HG03066 (cell line): ENCODE measurements around the gene TLCD3B.

Experiments used
- ATAC-seq: cut with Tn5 transposase; IDR thresholded peaks from one replicate; pipeline ENCODE4 v1.9.1; 2021; ENCODE audit warnings: low read depth; ENCODE audit not compliant: unreplicated experiment

The TLCD3B gene

DNA sequence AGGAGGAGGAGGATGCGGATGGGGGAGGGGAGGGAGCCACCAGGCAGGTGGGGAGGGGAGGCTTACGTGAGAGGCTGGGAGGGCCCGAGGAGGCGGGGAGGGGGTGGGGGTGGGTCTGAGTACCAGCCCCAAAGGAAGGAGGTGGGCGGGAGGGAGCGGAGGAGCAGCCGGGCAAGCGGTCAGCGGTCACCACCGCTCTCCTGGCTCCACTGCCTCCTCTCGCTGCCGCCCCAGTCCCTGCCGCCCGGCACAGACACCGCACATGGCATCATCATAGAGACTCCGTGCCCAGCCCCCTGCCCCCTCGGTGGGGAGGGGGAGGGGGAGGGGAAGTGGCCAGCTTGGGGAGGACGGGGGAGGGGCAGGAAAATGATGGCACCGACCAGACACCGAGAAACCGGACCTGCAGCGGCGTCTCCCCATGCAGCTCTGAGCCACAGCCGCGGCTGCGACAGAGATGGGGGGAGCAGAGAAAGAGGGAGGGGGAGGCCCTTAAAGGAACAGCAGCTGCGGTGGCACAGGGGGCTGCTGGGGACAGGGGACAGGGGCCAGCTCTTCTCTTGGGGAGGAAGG is at the start of gene TLCD3B:
Gene TLCD3B, minus strand, starts transcription at position 431 of the 573 bp plus-strand sequence. CDS start 744 bp downstream, outside the sequence.
- no peak for ATAC-seq

DNA sequence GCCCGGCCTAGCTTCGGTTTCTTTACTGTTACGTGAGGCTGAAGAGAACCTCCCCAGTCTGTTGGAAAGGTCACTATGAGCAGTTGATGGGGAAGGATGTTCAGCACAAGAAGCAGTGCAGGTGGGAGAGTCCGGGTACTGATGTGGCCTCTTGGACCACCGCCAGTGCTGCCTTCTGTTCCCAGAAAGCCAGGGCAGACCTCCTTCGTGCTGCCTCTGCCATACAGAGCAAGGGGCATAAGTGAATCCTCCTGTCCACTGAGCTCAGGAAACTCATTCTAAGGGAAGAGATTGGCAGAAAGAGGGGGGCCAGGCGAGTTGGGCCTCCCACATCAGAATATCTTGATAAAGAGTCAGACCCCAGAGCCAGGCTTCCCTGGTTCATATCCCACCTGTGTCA is 48.4 kb upstream of the TLCD3B start:
- ATAC-seq, result no peak

DNA sequence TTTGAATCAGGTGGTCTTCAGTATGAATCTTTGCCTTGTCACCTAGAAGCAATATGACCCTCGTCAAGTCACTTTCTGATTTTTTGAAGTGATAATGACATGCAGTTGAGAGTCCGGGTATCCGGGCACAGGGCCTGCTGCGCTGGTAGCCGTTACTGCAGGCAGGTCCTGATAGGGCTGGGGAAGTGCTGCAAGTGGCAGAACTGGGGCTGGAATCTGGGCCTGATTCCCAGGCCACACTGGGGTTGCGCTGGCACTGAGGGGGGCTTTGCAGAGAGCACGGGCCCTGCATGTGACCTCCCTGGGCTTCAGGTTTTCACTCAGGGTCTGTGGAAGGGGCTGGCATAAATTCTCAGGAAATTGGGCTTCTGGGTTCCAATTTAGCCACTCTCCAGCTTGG is 47.7 kb upstream of the TLCD3B start:
- no peak for ATAC-seq

GRCh38 chr16:30077656-30078055 is 46.6 kb upstream of the TLCD3B start:
- no peak for ATAC-seq

DNA sequence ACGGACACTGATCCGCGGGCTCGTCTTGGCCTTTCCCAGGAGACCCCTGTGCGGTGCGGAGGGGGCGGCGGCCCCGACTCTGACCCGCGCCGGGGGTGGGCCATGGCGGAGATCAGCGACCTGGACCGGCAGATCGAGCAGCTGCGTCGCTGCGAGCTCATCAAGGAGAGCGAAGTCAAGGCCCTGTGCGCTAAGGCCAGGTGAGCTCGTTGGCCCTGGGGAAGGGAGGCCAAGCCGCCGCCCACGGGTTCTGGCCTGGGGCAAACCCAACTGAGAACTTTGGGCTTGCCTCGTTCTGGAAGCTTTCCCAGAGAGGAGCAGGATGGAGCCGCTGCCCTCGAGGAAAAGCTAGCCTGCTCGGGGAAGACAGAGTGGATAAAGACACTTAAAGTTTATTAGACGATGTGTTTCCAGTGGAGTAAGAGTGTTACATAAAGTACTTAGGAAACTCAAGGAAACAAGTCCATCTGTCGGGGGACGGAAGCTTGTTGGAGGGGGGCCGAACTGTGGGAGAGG is 45.3 kb upstream of the TLCD3B start:
- peak; percentile 29 for ATAC-seq

- peak; percentile 79 for ATAC-seq
Observed at GRCh38 chr16:30075503-30076275, 44.6 kb upstream of the TLCD3B start, which contains the start of gene PPP4C. Gene PPP4C (plus strand): TSS chr16:30075994. CDS start chr16:30076378, 384 bp downstream.

DNA sequence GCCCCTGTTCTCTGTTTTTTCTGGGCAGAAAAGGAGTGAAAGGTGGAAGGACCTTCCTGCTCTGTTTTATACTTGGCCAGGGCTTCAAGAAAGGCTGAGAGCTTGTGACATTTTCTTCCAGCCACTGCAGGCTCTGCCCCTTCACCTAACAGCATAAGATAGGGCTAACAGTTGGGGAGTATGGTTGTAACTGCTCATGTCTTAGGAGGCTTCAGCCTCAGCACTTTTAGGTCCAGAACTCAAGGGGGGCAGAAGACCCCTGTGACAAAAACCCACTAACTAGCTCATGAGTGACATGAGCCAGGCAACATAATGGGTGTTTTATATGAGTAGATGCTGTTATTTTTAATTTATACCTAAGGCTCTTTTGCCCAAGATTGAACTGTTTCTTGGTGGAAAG is 39.4 kb upstream of the TLCD3B start:
- no peak for ATAC-seq

- no peak for ATAC-seq
Observed at GRCh38 chr16:30069611-30070462, 38.8 kb upstream of the TLCD3B start.

DNA sequence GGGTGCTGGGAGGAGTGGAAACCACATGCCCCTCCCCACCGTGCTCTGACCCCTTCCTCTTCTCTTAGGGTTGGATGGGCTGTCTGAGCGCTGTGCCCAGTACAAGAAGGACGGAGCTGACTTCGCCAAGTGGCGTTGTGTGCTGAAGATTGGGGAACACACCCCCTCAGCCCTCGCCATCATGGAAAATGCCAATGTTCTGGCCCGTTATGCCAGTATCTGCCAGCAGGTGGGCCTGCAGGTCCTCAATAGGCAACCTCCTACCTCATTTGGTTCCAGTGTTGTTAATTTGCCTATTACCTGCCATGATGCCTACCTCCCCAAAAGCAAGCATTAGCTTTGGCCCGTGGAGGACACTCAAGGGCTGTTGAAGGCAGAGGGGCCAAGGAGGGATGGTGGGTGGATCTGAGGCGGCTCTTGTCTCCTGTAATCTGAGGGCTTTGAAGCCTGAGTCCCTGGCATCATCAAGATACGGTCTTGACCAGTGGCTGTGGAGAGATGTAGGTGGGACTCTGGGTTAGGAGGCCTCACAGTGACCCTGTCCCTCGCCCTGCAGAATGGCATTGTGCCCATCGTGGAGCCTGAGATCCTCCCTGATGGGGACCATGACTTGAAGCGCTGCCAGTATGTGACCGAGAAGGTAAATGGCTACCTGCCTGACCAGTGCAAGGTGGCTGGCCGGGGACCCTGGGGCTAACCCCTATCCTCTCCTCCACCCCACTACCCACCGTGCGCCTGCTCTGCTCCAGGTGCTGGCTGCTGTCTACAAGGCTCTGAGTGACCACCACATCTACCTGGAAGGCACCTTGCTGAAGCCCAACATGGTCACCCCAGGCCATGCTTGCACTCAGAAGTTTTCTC is 37.9 kb upstream of the TLCD3B start:
- no peak for ATAC-seq

DNA sequence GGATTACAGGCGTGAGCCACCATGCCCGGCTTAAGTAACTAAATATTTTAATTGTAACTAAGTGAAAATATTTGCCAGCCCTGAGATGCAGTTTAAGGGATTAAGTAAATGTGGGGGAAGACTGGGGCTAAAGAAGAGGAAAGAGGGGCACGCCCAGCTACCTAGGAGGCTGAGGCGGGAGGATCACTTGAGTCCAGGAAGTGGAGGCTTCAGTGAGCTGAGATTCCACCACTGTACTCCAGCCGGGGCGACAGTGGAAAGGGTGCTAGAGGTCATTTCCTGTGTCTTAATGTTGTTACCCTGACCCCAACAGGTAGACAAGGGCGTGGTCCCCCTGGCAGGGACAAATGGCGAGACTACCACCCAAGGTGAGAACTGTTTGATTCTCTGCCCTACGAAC is 37.3 kb upstream of the TLCD3B start:
- no peak for ATAC-seq

DNA sequence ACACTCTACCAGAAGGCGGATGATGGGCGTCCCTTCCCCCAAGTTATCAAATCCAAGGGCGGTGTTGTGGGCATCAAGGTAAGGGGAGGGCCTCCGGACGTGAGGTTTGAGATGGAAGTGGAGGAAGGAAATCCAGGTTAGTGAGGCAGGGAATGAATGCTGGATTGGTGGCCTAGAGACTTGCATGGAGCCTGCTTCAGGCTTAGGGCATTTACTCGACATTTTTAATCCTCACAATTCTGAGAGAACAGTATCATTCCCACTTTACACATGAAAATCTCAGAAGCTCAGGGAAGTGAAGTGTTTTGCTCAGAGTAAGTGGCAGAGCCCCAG is 36.5 kb upstream of the TLCD3B start:
- ATAC-seq, result no peak

GRCh38 chr16:30066761-30067583 is 35.9 kb upstream of the TLCD3B start:
- ATAC-seq, result no peak

DNA sequence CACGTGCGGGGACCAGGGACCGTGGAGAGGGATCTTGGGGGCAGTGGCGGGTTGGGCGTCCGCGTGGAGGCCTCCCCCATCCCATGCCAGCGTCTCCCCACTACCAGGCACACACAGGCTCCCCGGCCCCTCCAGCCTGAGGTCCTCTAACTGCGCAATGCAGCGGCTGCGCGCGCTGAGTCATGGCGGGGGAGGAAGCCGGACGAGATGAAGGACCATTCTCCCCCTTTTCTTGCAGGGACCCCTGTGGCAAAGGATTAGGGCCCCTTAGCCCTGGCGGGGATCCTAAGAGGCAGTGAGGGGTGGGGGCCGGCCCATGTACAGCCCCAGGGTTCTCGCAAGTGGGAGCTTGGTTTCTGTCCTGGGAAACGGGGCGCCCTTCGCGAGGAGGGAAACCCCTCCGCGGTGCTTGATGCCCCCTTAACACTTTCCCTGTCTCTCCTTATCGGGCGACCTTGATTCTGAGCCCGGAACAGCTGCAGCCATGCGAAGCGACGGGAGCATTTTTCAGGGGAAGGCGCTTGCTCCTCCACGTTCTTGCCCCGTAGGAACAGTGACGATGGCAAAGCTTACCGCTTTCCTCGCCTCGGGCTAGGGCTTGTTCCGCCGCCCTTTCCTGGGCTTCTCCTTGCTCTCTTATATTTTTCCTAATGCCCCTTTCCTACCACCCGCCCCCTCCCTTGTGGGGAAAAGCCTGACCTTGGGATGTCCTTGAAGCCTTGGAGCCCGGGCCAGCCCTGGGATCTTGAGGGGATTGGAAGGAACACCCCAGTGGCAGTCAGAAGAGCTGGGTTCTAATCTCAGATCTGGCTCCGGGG is 35.1 kb upstream of the TLCD3B start:
- no peak for ATAC-seq

DNA sequence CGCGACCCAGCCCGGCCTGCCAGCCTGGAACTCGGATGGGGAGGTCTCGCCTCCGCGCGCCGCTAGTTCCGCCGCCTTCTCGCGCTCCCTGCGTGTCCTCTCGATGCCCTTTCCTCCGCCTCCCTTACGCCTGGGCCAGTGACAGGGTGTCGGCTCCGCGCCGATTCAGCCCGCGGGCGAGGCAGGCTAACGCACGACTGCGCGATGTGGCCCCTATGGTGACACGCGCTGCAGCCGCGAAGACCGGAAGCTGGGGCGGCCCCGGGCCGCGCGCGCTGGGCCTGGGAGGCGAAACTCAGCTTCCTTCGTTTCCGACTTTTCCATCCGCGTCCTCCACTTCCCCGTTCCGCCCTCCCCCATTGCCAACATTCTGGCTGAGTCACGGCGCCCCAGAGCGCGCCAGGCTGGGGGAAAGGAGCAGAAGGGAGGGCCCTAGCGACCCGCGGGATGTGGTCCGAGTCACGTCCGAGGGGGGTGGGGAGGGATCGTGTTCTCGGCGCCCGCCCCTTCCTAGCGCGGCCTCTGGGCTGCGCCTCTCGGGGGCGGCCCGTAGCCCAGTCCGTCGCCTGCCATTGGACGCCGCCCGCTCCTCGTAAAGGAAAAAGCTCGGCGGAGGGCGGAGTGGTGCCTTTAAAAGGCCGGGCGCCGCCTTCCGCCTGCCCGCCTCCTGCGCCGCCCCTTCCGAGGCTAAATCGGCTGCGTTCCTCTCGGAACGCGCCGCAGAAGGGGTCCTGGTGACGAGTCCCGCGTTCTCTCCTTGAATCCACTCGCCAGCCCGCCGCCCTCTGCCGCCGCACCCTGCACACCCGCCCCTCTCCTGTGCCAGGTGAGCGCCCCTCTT is 34.3 kb upstream of the TLCD3B start, which contains the start of gene ALDOA:
Gene ALDOA, plus strand, starts transcription at position 659 of the 841 bp plus-strand sequence. CDS start 1,138 bp downstream, outside the sequence.
- ATAC-seq, result peak; percentile 72

DNA sequence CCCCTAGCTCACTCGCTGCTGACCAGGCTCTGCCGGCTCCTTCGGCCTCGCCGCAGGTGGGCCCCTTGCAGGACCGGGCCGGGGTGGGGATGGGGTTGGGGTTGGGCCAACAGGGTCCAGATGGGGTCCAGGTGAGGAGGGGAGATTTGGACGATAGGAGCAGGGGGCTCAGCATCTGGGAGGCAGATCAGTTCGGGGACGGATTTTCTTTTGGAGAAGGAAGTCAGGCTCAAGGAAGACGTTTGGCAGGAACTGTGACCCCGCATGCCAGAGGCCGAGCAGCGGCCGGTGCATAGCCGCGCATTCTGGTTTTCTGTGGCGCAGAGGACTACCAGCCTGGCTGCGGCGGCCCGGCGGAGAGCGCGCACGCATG is 33.6 kb upstream of the TLCD3B start:
- no peak for ATAC-seq

DNA sequence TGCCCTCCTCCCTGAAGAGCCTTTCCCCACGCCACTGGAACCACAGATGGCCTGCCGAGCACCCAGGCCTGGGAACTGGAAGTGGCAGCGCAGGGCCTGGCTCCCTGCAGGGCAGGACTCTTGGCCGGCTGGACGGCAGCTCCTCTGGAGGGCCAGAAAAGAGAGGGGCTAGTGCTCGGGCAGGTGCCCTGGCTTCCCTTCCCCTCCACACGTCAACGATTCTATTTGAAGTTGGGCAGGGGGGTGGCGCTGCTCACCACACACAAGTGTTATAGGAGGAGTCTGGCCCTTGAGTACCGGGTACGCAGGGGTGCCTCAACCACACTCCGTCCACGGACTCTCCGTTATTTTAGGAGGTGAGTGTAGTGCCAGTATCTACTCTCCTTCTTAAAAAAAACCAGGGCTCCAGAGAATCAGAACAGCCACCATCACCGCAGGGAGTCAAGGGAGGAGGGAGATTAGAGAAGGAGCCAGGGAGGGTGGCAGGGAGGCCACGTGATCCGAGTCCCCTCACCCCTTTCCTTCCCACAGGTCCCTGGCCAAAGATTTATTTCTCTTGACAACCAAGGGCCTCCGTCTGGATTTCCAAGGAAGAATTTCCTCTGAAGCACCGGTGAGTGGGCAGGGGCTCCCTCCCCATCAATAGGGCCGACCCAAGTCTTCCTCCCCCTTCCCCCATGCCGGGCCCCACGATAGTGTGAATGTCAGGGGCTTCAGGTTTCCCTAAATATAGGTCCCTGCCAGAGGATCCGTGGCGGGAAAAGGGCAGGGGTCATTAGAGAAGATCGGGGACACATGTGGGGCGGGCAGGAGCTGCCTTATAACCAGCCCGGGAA is 33.0 kb upstream of the TLCD3B start:
- ATAC-seq, result no peak
